ENCODE results near the gene KIAA1328. TPM values are rescaled to one million over a fixed set of nuclear protein-coding genes. Genes with fewer than 3 reads are reported as not detected.

The KIAA1328 gene
- polyA plus RNA-seq, 1 of the 3 experiments (the other 2 are of a cell fraction) = 2.6 TPM

- Histone ChIP-seq H3K4me3 (ENCODE audit: low read depth in 2 of 2, low read length in 1 of 2) (no peak overlapping the region), H3F3A (replicated peaks; ENCODE audit: insufficient read depth) (no peaks in the 10 kb centered on the region), H3K9me2 (no peaks in the 10 kb centered on the region), H4K20me1 (ENCODE audit: insufficient read depth) (no peaks in the 10 kb centered on the region), H3K9me3 (no peaks in the 10 kb centered on the region), H3K4me1 (ENCODE audit: control insufficient read depth in 1 of 2, insufficient read depth in 2 of 2, low read depth in 1 of 2, low read length in 1 of 2) (no peaks in the 10 kb centered on the region; a peak in 1 of 4 replicates), H2AFZ (ENCODE audit: low read depth) (no peak overlapping the region), H3K4me2 (no peak overlapping the region), H3K36me3 (replicated peaks in 1 of 2; ENCODE audit: control insufficient read depth in 1 of 2, insufficient read depth in 2 of 2, low read length in 1 of 2) (no peaks in the 10 kb centered on the region), H3K9ac (no peak overlapping the region), H3K27ac (ENCODE audit: low read depth in 2 of 2, low read length in 1 of 2) (no peak overlapping the region), H3K27me3 (ENCODE audit: insufficient read depth) (no peaks in the 10 kb centered on the region), H3K79me2 (ENCODE audit: insufficient read depth) (no peaks in the 10 kb centered on the region)
- 45% methylated on average over 7 of the region's 10 CpGs for WGBS (ENCODE audit: low lambda C conversion rate)
- ChIA-PET CTCF (interaction anchor here (1.2 kb wide), 1 partner anchor 46 kb away, joined by 3 read pairs; no protein-coding TSS in a partner anchor), POLR2A (no interaction called here)
- DNase-seq = no peak
- no peak for TF ChIP-seq FOXJ3 (CRISPR knock-in tag; IDR thresholded peaks at IDR 0.05)
- no peak for TF ChIP-seq IRF3 (IDR thresholded peaks at IDR 0.05; ENCODE audit: low read depth, low read length)
- no peak for TF ChIP-seq RXRA (IDR thresholded peaks at IDR 0.05; ENCODE audit: borderline replicate concordance, low read depth)
Observed at GRCh38 chr18:37276111-37276890, 447.4 kb downstream of the KIAA1328 start.

GRCh38 chr18:37277804-37278203 is 448.9 kb downstream of the KIAA1328 start:
- POLR2A ChIA-PET = interaction anchor here (0.7 kb wide), 1 partner anchor 23 kb away, joined by 3 read pairs; no protein-coding TSS in a partner anchor
- no peak overlapping the region for H3K4me2 ChIP-seq

More at GRCh38 chr18:37277804-37278203, 448.9 kb downstream of the KIAA1328 start:
- H4K20me1 ChIP-seq (ENCODE audit: insufficient read depth) = no peaks in the 10 kb centered on the region
- no peaks in the 10 kb centered on the region for H3K27me3 ChIP-seq (ENCODE audit: insufficient read depth)
- no peak for DNase-seq
- CTCF ChIA-PET = interaction anchor here (1.0 to 1.2 kb wide), 3 partner anchors 15 to 44 kb away, joined by 3 read pairs; no protein-coding TSS in a partner anchor
- no peak overlapping the region for H3K9ac ChIP-seq
- TF ChIP-seq REST (IDR thresholded peaks at IDR 0.05; ENCODE audit: low read depth, low read length) = no peak
- no peak for TF ChIP-seq NRF1 (IDR thresholded peaks at IDR 0.05; ENCODE audit: low read depth, low read length)
- TF ChIP-seq YY1 (IDR thresholded peaks at IDR 0.05; ENCODE audit: low read depth) = no peak
- no peaks in the 10 kb centered on the region; a peak in 1 of 4 replicates for H3K4me1 ChIP-seq (ENCODE audit: control insufficient read depth in 1 of 2, insufficient read depth in 2 of 2, low read depth in 1 of 2, low read length in 1 of 2)
- no peaks in the 10 kb centered on the region for H3K79me2 ChIP-seq (ENCODE audit: insufficient read depth)
- H3F3A ChIP-seq (replicated peaks; ENCODE audit: insufficient read depth) = no peaks in the 10 kb centered on the region
- H3K9me3 ChIP-seq = no peaks in the 10 kb centered on the region
- no peaks in the 10 kb centered on the region for H3K9me2 ChIP-seq
- no peak overlapping the region for H3K27ac ChIP-seq (ENCODE audit: low read depth in 2 of 2, low read length in 1 of 2)
- H3K4me3 ChIP-seq (ENCODE audit: low read depth in 2 of 2, low read length in 1 of 2) = no peak overlapping the region
- no peak overlapping the region for H2AFZ ChIP-seq (ENCODE audit: low read depth)
- WGBS (ENCODE audit: low lambda C conversion rate) = 56% methylated on average over 10 of the region's 10 CpGs
- H3K36me3 ChIP-seq (replicated peaks in 1 of 2; ENCODE audit: control insufficient read depth in 1 of 2, insufficient read depth in 2 of 2, low read length in 1 of 2) = no peaks in the 10 kb centered on the region

Other genes with a start within 250 kb of the KIAA1328 start
- gene TPGS2, start 125 bp upstream of the KIAA1328 start, polyA plus RNA-seq (2012; rRNA removed) = 235 and 257 TPM in 2 replicates

Measured in SK-N-SH (cell line).